Measurements from ENCODE around the gene NMT1.
A peak's percentile ranks its signal among the peaks of the same experiment; 100 is the strongest.

The NMT1 gene

GRCh38 chr17:45128331-45128730 lies 67.2 kb downstream of the NMT1 start:
- Histone ChIP-seq H3K4me3 (no peak overlapping the region), H3K27ac (no peak overlapping the region), H3K36me3 (ENCODE audit: insufficient read depth, low read length) (no peaks in the 10 kb centered on the region), H3K9ac (ENCODE audit: insufficient read length) (no peak overlapping the region), H3K9me3 (ENCODE audit: low read depth, low read length) (no peaks in the 10 kb centered on the region)
- TF ChIP-seq EZH2 (IDR thresholded peaks at IDR 0.05) (no peak), POLR2AphosphoS5 (IDR thresholded peaks at IDR 0.05; ENCODE audit: borderline replicate concordance, low read depth, low read length) (no peak), FOXP2 (optimal IDR thresholded peaks at IDR 0.05; ENCODE audit: control extremely low read depth, extremely low read length, insufficient read depth) (no peak)
- no peak for DNase-seq (ENCODE audit: low read depth, low spot score)

GRCh38 chr17:45128989-45129388 lies 67.9 kb downstream of the NMT1 start:
- no peaks in the 10 kb centered on the region for H3K9me3 ChIP-seq (ENCODE audit: low read depth, low read length)
- no peak overlapping the region for H3K4me3 ChIP-seq
- TF ChIP-seq EZH2 (IDR thresholded peaks at IDR 0.05), result no peak
- TF ChIP-seq POLR2AphosphoS5 (IDR thresholded peaks at IDR 0.05; ENCODE audit: borderline replicate concordance, low read depth, low read length), result no peak
- no peak for TF ChIP-seq FOXP2 (optimal IDR thresholded peaks at IDR 0.05; ENCODE audit: control extremely low read depth, extremely low read length, insufficient read depth)
- H3K9ac ChIP-seq (ENCODE audit: insufficient read length), result no peak overlapping the region
- DNase-seq (ENCODE audit: low read depth, low spot score), result no peak
- H3K27ac ChIP-seq, result no peak overlapping the region
- H3K36me3 ChIP-seq (ENCODE audit: insufficient read depth, low read length), result no peaks in the 10 kb centered on the region

DNA sequence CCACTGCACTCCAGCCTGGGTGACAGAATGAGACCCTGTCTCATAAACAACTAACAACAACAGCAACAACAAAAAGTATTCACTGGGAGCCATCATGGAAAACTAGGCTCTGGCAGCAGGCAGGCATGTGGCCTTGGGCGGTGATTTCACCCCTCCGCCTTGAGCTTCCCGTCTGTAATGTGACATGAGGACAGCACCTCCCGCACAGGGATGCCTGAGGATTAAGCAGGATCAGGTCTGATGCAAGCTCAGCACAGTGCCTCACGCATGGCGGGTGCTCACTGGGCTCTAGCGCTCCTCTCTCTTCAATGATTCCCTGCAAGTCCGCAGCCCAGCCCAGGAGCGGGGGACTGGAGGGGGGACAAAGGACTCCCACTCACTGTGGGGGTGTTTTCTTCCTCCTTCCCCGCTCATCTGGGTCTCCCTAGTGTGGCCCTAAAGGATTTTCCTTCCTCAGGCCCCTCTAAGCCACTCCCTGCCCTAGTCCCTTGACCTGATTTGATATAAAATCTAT lies 68.4 kb downstream of the NMT1 start:
- no peak for DNase-seq (ENCODE audit: low read depth, low spot score)
- Histone ChIP-seq H3K4me3 (no peak overlapping the region), H3K27ac (no peak overlapping the region), H3K9ac (ENCODE audit: insufficient read length) (no peak overlapping the region), H3K9me3 (ENCODE audit: low read depth, low read length) (no peaks in the 10 kb centered on the region), H3K36me3 (ENCODE audit: insufficient read depth, low read length) (no peaks in the 10 kb centered on the region)
- TF ChIP-seq FOXP2 (optimal IDR thresholded peaks at IDR 0.05; ENCODE audit: control extremely low read depth, extremely low read length, insufficient read depth) (no peak), POLR2AphosphoS5 (IDR thresholded peaks at IDR 0.05; ENCODE audit: borderline replicate concordance, low read depth, low read length) (no peak), EZH2 (IDR thresholded peaks at IDR 0.05) (no peak)

- no peak overlapping the region for H3K9ac ChIP-seq (ENCODE audit: insufficient read length)
- DNase-seq (ENCODE audit: low read depth, low spot score), result no peak
- H3K4me3 ChIP-seq, result no peak overlapping the region
- no peaks in the 10 kb centered on the region for H3K36me3 ChIP-seq (ENCODE audit: insufficient read depth, low read length)
- TF ChIP-seq POLR2AphosphoS5 (IDR thresholded peaks at IDR 0.05; ENCODE audit: borderline replicate concordance, low read depth, low read length) (no peak), EZH2 (IDR thresholded peaks at IDR 0.05) (no peak), FOXP2 (optimal IDR thresholded peaks at IDR 0.05; ENCODE audit: control extremely low read depth, extremely low read length, insufficient read depth) (no peak)
- no peaks in the 10 kb centered on the region for H3K9me3 ChIP-seq (ENCODE audit: low read depth, low read length)
- H3K27ac ChIP-seq, result no peak overlapping the region
These were observed 69.0 kb downstream of the NMT1 start for GRCh38 chr17:45129940-45130680.

- H3K9me3 ChIP-seq (ENCODE audit: low read depth, low read length), result no peaks in the 10 kb centered on the region
- TF ChIP-seq POLR2AphosphoS5 (IDR thresholded peaks at IDR 0.05; ENCODE audit: borderline replicate concordance, low read depth, low read length) (no peak), EZH2 (IDR thresholded peaks at IDR 0.05) (no peak), FOXP2 (optimal IDR thresholded peaks at IDR 0.05; ENCODE audit: control extremely low read depth, extremely low read length, insufficient read depth) (no peak)
- no peak overlapping the region for H3K4me3 ChIP-seq
- no peaks in the 10 kb centered on the region for H3K36me3 ChIP-seq (ENCODE audit: insufficient read depth, low read length)
- no peak overlapping the region for H3K9ac ChIP-seq (ENCODE audit: insufficient read length)
- DNase-seq (ENCODE audit: low read depth, low spot score), result no peak
- H3K27ac ChIP-seq, result no peak overlapping the region
These were observed 69.8 kb downstream of the NMT1 start for GRCh38 chr17:45130681-45131615.

GRCh38 chr17:45131616-45132319 lies 70.7 kb downstream of the NMT1 start:
- peak overlapping the region; percentile 94 for H3K4me3 ChIP-seq
- no peaks in the 10 kb centered on the region for H3K36me3 ChIP-seq (ENCODE audit: insufficient read depth, low read length)
- DNase-seq (ENCODE audit: low read depth, low spot score), result no peak
- peak overlapping the region; percentile 70 for H3K9ac ChIP-seq (ENCODE audit: insufficient read length)
- no peak for TF ChIP-seq FOXP2 (optimal IDR thresholded peaks at IDR 0.05; ENCODE audit: control extremely low read depth, extremely low read length, insufficient read depth)
- TF ChIP-seq EZH2 (IDR thresholded peaks at IDR 0.05), result no peak
- H3K9me3 ChIP-seq (ENCODE audit: low read depth, low read length), result no peaks in the 10 kb centered on the region
- no peak overlapping the region for H3K27ac ChIP-seq

DNA sequence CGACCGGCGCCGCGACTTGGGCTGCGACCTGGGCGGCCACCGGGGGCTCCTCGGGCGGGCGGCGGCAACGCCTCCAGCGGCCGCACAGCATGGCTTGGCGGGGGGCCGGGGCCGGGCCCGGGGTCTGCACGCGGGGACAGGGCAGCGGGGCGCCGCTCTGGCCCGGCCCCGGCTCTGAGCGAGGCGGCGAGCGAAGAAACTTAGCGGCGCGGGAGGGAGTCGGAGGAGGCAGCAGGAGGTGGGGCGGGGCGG lies 71.1 kb downstream of the NMT1 start, which contains the start of gene PLCD3:
PLCD3 (minus strand) TSS at position 196 of the 252 bp plus-strand sequence; CDS start at position 91, 105 bp downstream.
- Histone ChIP-seq H3K9ac (ENCODE audit: insufficient read length) (peak within 1 kb of the TSS; percentile 73), H3K4me3 (peak within 1 kb of the TSS; percentile 94), H3K36me3 (ENCODE audit: insufficient read depth, low read length) (no peaks in the 10 kb centered on the region), H3K9me3 (ENCODE audit: low read depth, low read length) (no peaks in the 10 kb centered on the region), H3K27ac (no peak within 1 kb of the TSS)
- TF ChIP-seq POLR2AphosphoS5 (IDR thresholded peaks at IDR 0.05; ENCODE audit: borderline replicate concordance, low read depth, low read length), result no peak
- no peak for TF ChIP-seq FOXP2 (optimal IDR thresholded peaks at IDR 0.05; ENCODE audit: control extremely low read depth, extremely low read length, insufficient read depth)
- no peak for DNase-seq (ENCODE audit: low read depth, low spot score)
